MCF 10A (cell line): Measurements from ENCODE around the gene BOD1. TPM values are rescaled to one million over a fixed set of nuclear protein-coding genes. Genes with fewer than 3 reads are reported as not detected.

Experiments used
- BruUV-seq: library from RNA; stranded (reverse); fragments of 400-500 nt; replicated peaks from 2 replicates; lab custom pipeline; 2021; lab: Mats Ljungman, UMichigan
- CTCF ChIA-PET: fragments of 300-600 bp; sonication (Branson Sonifier 250); formaldehyde crosslinking; extraction: SDS; loops from one replicate; lab custom pipeline; 2021; ENCODE audit warnings: antibody characterized with exemption, inconsistent platforms; lab: Yijun Ruan, JAX
- POLR2A ChIA-PET: fragments of 300-600, 350-650 bp; sonication (Branson Sonifier 250); formaldehyde crosslinking; extraction: SDS; loops from one replicate; lab custom pipeline; 2020; ENCODE audit warnings: antibody characterized with exemption, inconsistent platforms; lab: Yijun Ruan, JAX
- DNase-seq: peaks from one replicate; pipeline ENCODE4 v3.0.0-alpha.2; 2018; ENCODE audit not compliant: unreplicated experiment
- H3K27ac Mint-ChIP-seq: one replicate; pipeline ENCODE4 v1.8.0; 2022; ENCODE audit warnings: mild to moderate bottlenecking, low read depth, mixed read lengths; ENCODE audit not compliant: unreplicated experiment
- H3K27me3 Mint-ChIP-seq: one replicate; pipeline ENCODE4 v1.8.0; 2022; ENCODE audit warnings: mixed read lengths; ENCODE audit not compliant: insufficient read depth, unreplicated experiment
- H3K36me3 Mint-ChIP-seq: one replicate; pipeline ENCODE4 v1.8.0; 2022; ENCODE audit warnings: mild to moderate bottlenecking, moderate library complexity, mixed read lengths; ENCODE audit not compliant: insufficient read depth, unreplicated experiment
- H3K4me1 Mint-ChIP-seq: one replicate; pipeline ENCODE4 v1.8.0; 2022; ENCODE audit warnings: mixed read lengths; ENCODE audit not compliant: insufficient read depth, unreplicated experiment
- H3K4me3 Mint-ChIP-seq: one replicate; pipeline ENCODE4 v1.8.0; 2022; ENCODE audit warnings: mild to moderate bottlenecking, moderate library complexity, mixed read lengths; ENCODE audit not compliant: unreplicated experiment
- H3K9me3 Mint-ChIP-seq: one replicate; pipeline ENCODE4 v1.8.0; 2022; ENCODE audit warnings: mixed read lengths; ENCODE audit not compliant: unreplicated experiment
- CTCF ChIP-seq: fragments of 200-600 bp; IDR thresholded peaks from one replicate; pipeline ENCODE4 v1.8.0; 2022; ENCODE audit warnings: antibody characterized with exemption, mild to moderate bottlenecking; ENCODE audit not compliant: unreplicated experiment
- intact Hi-C: fragments of 100-400 bp; cut with micrococcal nuclease; formaldehyde crosslinking; loops from 2 replicates; pipeline ENCODE4 v1.14.1; 2022
- total RNA-seq: library from RNA; stranded (reverse); gene quantifications from 2 replicates; pipeline ENCODE4 v1.2.3, GENCODE V29; 2022

Gene BOD1
- total RNA-seq, 1 experiment from 2014 or later, result 139 TPM

DNA sequence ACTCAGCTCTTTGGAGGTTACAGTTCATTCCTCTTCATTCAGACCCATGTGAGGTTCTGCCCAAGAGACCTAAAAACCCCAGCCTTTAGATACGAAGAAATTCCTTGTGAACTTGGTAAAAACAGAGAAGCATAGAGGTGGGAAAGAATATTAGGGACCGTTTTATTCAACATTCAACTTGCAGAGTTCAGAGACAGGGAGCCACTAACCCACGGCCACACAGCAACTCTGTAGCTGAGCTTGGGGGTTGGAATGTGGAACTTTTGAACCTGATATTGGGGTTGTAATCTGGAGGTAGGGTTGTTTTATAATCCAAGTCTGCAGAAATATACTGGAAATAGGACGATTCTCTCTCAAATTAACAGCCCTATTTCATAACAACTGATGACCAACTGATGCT, 10.8 kb upstream of the BOD1 start:
- no peak overlapping the region for H3K4me3 Mint-ChIP-seq
- peaks cover 6% of the 10 kb centered on the region for H3K36me3 Mint-ChIP-seq
- H3K9me3 Mint-ChIP-seq, result no peaks in the 10 kb centered on the region
- POLR2A ChIA-PET, result interaction anchor here (0.7 kb wide), 1 partner anchor 10 kb away, joined by 3 read pairs; no protein-coding TSS in a partner anchor
- no peak for DNase-seq
- H3K27me3 Mint-ChIP-seq, result no peaks in the 10 kb centered on the region
- TF ChIP-seq CTCF, result no peak
- CTCF ChIA-PET, result interaction anchor here (0.7 to 13.3 kb wide), 9 partner anchors 9 to 690 kb away, joined by 3 to 334 read pairs (median 7); no protein-coding TSS in a partner anchor
- BruUV-seq, result no TSS peak
- no peak overlapping the region for H3K27ac Mint-ChIP-seq
- intact Hi-C loops, result no loop called here
- H3K4me1 Mint-ChIP-seq, result peaks cover 13% of the 10 kb centered on the region

DNA sequence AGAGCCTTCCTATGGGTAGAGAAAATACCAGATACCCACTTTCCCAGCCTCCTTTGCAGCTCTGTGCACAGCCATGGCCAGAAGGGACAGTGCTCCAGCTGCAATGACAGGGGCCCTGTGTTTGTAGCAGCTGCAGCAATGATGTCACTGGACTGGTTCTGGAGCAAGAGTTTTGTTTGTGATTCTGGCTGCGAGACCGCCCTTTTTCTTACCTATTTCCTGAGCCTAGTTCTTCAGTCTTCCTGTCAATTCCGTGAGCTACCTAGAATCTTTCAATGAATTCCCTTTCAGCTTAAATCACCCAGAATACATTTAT, 10.0 kb upstream of the BOD1 start:
- no peak for DNase-seq
- ChIA-PET POLR2A (interaction anchor here (0.7 kb wide), 1 partner anchor 9 kb away, joined by 3 read pairs; no protein-coding TSS in a partner anchor), CTCF (interaction anchor here (0.7 to 13.3 kb wide), 5 partner anchors 11 to 344 kb away, joined by 3 to 334 read pairs (median 7); no protein-coding TSS in a partner anchor)
- peaks cover 9% of the 10 kb centered on the region for H3K4me1 Mint-ChIP-seq
- H3K27ac Mint-ChIP-seq, result no peak overlapping the region
- H3K36me3 Mint-ChIP-seq, result peaks cover 6% of the 10 kb centered on the region
- TF ChIP-seq CTCF, result no peak
- no peaks in the 10 kb centered on the region for H3K27me3 Mint-ChIP-seq
- BruUV-seq, result no TSS peak
- H3K4me3 Mint-ChIP-seq, result no peak overlapping the region
- H3K9me3 Mint-ChIP-seq, result no peaks in the 10 kb centered on the region
- intact Hi-C loops, result no loop called here

DNA sequence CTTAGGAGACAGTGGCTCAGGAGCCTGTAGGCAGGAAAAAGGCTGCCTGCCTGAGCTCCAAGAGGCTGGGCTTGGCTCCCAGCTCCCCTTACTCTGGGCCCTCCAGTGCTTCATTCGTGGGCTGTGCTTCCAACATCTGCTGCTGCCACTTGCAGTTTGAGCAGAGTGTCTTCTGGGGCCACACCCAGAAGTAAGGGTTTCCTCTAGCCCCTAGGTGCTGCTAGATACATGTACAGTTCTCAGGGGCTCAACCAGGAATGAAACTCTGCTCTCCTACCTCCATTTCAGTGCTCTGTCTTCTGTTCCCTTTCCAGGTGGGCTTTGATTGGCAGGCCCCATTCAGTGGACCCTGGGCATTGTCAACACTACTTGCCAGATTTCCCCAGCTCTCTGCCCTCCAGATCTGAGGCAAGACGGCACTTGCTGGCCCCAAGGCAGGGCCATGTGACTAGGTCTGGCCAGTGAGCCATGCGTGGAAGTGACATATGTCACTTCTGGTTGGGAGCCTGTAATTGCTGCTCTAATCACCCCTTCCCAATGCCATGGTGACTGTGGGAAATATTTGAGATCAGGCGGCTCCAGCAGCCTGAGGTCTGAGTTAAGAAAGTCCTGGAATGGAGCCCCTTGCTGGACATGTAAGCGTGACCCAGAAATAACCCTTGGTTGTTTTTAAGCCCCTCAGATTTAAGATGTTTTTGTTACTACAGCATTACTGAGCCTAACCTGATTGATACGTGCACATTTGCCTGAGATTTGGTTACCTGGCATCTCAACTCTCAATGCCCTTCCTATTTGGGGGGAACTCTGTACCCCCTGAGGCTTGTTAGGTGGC, 9.4 kb upstream of the BOD1 start:
- no TSS peak for BruUV-seq
- Mint-ChIP-seq H3K36me3 (peaks cover 6% of the 10 kb centered on the region), H3K4me1 (peaks cover 6% of the 10 kb centered on the region), H3K4me3 (no peak overlapping the region), H3K27ac (no peak overlapping the region), H3K9me3 (no peaks in the 10 kb centered on the region), H3K27me3 (no peaks in the 10 kb centered on the region)
- intact Hi-C loops, result no loop called here
- ChIA-PET CTCF (interaction anchor here (0.6 to 13.3 kb wide), 5 partner anchors 10 to 344 kb away, joined by 3 to 334 read pairs (median 3); no protein-coding TSS in a partner anchor), POLR2A (interaction anchor here (0.8 to 0.9 kb wide), 2 partner anchors 139 to 337 kb away, joined by 3 read pairs; no protein-coding TSS in a partner anchor)
- peak; percentile 20 for TF ChIP-seq CTCF
- DNase-seq, result no peak

GRCh38 chr5:173625261-173625660, 8.8 kb upstream of the BOD1 start:
- H3K9me3 Mint-ChIP-seq, result no peaks in the 10 kb centered on the region
- no peak overlapping the region for H3K27ac Mint-ChIP-seq
- CTCF ChIA-PET, result interaction anchor here (0.5 to 13.3 kb wide), 7 partner anchors 10 to 693 kb away, joined by 3 to 334 read pairs (median 3); no protein-coding TSS in a partner anchor
- DNase-seq, result no peak
- H3K27me3 Mint-ChIP-seq, result no peaks in the 10 kb centered on the region
- peaks cover 6% of the 10 kb centered on the region for H3K36me3 Mint-ChIP-seq
- H3K4me1 Mint-ChIP-seq, result peaks cover 6% of the 10 kb centered on the region
- intact Hi-C loops, result no loop called here
- TF ChIP-seq CTCF, result no peak
- POLR2A ChIA-PET, result interaction anchor here (0.8 to 0.9 kb wide), 2 partner anchors 139 to 338 kb away, joined by 3 read pairs; no protein-coding TSS in a partner anchor
- H3K4me3 Mint-ChIP-seq, result no peak overlapping the region
- no TSS peak for BruUV-seq
